ENCODE data around the gene STAB1.

The STAB1 gene

DNA sequence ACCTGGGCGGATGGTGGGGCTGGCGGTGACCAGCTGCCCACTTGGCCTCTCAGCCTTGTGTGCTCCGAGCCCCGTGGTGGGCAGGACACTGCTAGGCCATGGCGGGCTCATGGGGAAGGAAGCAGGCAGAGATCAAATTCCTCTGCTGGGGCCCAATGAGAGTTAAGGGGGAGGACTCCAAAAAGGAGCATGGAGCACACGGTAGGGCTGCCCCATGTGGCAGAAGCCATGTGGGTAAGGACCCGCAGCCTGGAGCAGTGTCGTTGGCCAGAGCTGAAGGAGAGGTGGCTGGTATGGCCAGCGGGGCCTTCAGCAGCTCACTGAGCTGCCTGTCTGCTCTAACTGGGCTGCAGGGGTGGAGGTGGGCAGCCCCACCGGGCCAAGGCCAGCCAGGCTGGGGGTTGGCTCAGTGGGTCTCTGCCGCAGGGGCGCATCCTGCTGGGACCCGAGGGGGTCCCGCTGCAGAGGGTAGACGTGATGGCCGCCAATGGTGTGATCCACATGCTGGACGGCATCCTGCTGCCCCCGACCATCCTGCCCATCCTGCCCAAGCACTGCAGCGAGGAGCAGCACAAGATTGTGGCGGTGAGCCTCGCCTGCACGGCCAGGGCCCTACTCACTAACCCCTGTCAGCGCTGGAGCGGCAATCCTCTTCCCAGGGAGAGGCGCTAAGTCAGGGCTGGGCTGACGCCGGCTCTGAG is 11.3 kb downstream of the STAB1 start:
- no peak for DNase-seq

DNA sequence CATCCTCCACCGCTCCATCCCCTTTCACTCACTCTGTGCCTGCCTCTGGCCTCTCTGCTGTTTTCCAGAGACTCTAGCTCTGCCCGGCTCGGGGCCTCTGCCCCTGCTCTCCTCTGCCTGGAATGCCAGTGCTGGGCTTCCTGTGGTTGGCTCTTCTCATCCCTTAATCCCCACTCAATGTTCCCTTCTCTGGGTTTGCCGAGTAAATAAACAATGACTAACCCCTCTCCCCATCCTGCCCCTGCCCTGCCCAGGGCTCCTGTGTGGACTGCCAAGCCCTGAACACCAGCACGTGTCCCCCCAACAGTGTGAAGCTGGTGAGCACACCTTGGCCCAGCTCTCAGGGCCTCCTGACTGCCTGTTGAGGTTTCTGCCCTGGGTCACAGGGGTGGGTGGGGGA is 12.2 kb downstream of the STAB1 start:
- DNase-seq: no peak

DNA sequence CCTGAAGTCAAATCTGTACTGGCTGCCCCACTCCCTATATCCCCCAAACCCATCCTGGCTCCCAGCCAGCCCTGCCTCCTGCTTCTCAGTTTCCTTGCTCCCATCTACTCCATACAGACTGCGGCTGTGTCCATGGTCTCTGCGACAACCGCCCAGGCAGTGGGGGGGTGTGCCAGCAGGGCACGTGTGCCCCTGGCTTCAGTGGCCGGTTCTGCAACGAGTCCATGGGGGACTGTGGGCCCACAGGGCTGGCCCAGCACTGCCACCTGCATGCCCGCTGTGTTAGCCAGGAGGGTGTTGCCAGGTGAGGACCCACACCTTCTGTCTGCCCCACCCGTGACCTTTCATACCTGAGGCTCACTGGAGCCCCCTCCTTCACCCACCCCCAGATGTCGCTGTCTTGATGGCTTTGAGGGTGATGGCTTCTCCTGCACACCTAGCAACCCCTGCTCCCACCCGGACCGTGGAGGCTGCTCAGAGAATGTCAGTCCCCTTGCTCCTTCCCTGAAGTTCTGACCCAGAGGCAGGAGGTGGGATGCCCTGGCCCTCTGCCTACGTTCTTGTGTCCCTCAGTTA is 14.7 kb downstream of the STAB1 start:
- DNase-seq: no peak

DNA sequence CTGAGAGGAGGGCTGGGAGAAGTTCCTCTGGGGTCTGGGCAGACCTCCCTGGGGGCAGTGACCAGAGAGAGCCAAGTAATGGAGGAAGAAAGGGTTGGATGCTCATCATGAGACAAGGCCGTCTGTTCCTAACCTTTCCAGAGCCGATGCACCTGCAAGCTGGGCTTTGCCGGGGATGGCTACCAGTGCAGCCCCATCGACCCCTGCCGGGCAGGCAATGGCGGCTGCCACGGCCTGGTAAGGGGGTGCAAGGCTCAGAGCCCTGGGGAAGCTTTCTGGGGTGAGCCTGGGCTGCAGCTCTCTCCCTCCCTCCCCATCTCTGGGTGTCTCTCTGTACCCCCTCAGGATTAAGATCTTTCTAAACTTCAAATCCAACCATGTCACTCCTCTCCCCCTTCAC is 16.4 kb downstream of the STAB1 start:
- no peak for DNase-seq

DNA sequence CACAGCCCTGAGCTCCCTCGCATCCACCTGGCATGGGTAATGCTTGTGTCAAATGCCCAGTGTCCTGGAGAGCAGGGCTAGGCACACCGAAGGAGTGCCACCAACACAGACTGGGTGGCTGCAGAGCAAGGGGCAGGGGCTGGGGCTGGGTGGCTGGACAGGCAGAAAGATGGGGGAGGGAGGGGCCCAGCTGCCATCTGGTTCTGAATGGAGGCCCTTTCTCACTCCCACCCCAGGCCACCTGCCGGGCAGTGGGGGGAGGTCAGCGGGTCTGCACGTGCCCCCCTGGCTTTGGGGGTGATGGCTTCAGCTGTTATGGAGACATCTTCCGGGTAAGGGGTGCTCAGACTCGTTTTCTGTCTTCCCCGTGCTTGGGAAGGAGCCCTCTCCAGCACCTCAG is 17.0 kb downstream of the STAB1 start:
- DNase-seq: no peak

DNA sequence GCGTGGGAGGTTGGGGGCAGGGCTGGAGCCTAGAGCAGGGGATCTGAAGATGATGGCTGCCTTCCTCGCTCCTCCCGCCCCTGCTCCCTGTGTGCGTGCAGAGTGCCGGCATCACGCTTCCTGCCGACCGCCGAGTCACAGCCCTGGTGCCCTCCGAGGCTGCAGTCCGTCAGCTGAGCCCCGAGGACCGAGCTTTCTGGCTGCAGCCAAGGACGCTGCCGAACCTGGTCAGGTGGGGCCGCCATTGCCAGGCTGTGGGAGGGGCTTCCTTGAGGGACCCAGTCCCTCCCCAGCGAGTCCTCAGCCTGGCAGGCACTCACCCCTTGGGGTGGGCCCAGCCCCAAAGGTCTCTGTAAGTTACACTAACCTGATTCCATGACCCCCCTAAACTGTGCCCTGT is 17.6 kb downstream of the STAB1 start:
- no peak for DNase-seq

DNA sequence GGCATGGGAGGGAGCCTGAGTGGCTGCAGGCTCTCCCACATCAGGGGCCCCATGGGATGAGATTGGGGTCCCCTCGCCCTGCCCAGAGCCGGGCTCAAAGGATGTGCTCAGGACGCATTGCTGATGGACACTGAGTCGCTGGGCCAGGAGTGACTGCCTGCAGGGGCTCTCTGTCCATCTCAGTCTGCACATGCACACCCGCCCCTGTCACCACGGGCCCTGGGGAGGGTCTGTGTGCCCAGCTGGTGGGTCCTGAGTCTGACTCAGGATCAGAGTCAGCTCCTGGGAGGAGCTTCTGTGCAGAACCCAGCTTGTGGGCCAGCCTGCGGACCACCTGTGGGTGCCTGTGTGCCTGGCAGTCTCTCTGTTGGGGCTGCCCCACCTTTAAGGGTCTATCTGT is 18.1 kb downstream of the STAB1 start:
- DNase-seq: no peak

DNA sequence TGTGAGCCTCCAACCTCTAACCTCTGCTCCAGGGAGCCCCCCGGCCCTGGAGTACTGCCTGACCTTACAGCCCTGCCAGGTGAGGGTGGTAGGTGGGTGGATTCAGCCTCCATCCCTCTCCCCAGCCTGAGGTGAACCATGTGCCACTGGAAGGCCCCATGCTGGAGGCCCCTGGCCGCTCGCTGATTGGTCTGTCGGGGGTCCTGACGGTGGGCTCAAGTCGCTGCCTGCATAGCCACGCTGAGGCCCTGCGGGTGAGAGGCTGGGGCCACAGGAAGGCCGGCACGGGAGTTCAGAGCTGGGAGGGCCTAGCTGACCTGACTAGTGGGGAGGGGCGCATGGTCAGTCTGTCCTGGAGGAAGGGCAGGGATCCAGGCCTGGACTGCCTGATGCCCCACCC is 19.4 kb downstream of the STAB1 start:
- no peak for DNase-seq

DNA sequence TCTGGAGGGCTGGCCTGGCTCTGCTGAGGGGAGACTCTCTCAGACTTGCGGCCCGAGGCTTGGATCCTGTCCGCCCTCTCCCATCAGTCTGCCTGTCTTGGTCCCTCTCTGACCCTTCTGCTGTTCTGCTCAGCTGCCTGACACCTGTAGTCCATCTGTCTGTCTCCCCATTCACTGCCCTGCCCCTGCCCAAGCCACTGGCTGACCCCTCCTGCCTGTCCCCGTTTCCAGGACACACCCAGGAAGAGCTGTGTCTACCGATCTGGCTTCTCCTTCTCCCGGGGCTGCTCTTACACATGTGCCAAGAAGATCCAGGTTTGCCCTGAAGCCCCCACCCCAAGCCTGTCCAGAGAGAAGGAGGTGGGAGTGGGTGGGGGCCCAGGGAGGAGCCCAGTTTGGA is 20.1 kb downstream of the STAB1 start:
- no peak for DNase-seq

DNA sequence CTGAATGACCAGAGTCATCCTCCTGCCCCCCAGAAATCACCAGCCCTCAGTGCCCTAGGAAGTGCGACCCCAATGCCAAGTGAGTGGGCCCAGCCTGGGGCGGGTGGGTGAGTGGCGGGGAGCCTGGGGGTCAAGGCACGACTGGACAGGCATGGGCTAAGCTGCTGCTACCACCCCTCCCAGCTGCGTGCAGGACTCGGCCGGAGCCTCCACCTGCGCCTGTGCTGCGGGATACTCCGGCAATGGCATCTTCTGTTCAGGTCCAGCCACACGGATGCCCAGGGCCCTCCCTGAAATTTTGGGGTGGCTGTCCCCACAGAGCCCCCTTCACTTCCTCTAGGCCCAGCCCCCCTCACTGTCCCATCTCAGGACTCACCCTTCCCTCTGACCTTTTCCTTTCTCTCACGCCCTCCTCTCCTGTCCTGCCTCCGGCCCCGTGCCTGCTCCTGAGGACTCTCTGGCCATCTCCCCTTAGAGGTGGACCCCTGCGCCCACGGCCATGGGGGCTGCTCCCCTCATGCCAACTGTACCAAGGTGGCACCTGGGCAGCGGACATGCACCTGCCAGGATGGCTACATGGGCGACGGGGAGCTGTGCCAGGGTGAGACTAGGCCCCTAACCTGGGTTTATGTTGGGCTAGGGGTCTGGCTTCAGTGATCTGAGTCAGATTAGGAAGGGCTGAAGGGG is 21.5 kb downstream of the STAB1 start:
- DNase-seq: no peak

DNA sequence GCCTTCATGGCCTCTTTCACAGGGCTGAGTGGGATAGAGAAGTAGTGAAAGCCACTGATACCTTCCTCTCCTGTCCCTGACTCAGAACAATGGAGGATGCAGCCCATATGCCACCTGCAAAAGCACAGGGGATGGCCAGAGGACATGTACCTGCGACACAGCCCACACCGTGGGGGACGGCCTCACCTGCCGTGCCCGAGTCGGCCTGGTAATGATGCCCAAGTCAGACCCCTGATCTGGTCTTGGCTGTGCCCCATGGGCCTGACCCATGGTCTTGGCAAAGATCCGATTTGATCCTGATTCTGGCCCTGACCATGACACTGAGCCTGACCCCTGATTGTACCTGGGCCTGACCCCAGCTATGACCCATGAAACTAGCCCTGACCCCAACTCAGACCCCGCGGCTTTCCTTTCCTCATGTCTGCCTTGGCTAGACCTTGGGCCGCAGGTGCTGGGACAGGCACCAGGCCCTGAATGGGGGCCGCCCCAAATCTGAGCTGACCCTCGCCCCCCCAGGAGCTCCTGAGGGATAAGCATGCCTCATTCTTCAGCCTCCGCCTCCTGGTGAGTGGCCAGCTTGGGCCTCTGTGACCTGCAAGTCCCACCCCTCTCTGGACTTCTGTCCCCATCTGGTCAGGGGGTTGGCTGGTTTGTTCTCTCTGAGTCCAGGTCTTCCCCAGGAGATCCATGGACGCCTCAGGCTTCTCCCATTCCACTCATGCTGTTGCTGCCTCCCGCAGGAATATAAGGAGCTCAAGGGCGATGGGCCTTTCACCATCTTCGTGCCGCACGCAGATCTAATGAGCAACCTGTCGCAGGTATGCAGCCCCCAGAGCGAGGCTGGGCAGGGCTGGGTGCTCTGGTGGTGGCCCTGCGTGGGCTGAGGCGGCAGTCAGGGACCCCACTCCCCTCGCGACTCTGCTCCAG is 22.9 kb downstream of the STAB1 start:
- no peak for DNase-seq

DNA sequence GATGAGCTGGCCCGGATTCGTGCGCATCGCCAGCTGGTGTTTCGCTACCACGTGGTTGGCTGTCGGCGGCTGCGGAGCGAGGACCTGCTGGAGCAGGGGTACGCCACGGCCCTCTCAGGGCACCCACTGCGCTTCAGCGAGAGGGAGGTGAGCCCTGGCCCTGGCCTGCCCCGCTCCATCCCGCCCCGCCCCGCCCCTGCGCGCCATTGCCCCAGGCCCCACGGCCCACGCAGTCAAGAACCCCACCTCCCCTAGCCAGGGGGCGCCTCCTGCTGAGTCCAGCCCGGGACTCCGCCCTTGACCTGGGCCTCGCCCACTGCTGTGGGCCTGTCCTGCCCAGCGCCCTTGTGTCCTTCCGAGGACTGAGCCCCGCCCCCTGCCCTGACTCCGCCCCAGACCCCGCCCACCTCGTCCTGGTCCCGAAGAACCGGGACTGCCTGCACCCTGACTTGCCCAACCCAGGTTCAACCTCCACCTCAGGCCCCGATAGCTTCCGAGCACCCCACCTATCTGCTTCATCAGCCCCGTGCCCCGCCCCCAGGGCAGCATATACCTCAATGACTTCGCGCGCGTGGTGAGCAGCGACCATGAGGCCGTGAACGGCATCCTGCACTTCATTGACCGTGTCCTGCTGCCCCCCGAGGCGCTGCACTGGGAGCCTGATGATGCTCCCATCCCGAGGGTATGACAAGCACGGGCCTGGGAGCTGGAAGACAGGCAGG is 23.7 kb downstream of the STAB1 start:
- no peak for DNase-seq

DNA sequence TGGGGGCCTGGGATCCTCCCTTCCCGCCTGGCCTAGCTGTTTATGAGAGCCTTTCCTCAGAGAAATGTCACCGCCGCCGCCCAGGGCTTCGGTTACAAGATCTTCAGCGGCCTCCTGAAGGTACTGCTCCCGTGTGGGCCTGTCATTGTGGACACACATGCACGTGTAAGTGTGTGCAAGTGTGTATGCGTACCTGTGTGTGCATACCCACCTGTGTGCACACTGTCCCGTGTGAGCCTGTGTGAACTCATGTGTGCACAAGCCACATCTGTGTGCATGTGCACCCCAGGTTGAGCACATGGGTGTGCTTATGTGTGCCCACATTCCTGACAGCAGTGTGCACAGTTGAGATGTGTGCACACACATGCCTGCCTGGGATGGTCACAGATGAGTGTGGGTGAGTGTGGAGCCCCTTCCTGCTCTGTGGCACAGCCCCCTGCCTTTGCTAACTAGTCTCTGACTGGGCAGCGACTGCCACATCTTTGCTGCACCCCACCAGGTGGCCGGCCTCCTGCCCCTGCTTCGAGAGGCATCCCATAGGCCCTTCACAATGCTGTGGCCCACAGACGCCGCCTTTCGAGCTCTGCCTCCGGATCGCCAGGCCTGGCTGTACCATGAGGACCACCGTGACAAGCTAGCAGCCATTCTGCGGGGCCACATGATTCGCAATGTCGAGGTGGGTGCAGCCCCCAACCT is 24.5 kb downstream of the STAB1 start:
- no peak for DNase-seq

DNA sequence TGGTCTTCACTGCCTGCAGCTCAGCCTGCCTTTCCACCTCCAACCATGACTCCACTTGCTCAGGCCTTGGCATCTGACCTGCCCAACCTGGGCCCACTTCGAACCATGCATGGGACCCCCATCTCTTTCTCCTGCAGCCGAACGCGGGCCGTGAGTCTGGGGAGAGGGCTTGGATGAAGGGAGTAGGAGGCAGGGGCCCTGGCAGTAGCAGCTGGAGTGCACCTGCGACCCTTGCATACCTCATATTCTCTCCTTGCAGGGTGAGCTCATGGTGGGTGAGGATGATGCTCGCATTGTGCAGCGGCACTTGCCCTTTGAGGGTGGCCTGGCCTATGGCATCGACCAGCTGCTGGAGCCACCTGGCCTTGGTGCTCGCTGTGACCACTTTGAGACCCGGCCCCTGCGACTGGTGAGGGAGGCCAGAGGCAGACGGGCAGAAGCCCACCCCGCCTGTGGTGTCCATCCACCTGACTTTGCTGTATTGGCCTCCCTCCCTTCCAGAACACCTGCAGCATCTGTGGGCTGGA is 25.1 kb downstream of the STAB1 start:
- DNase-seq: no peak

DNA sequence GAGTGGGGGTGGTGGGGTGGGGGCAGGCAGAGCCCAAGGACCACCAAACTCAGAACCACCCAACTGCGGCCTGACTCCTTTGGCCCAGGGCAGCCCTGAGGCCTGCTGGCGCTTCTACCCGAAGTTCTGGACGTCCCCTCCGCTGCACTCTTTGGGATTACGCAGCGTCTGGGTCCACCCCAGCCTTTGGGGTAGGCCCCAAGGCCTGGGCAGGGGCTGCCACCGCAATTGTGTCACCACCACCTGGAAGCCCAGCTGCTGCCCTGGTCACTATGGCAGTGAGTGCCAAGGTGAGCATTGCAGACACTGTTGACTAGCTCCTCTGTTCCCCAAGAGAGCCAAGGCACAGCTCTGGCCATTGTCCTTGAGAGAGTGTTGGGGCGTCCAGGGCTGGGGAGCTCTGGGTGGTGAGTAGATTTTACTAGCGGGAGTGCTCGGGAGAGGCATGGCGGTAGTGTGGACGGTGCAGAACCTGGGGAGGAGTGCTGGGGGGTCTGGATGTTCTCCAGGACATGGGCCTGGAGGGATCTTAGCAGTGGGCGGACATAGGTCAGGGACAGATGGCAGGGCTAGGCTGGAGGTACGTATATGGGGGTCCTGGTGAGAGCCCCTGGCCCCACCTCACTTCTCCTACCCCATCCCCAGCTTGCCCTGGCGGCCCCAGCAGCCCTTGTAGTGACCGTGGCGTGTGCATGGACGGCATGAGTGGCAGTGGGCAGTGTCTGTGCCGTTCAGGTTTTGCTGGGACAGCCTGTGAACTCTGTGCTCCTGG is 25.8 kb downstream of the STAB1 start:
- DNase-seq: no peak

DNA sequence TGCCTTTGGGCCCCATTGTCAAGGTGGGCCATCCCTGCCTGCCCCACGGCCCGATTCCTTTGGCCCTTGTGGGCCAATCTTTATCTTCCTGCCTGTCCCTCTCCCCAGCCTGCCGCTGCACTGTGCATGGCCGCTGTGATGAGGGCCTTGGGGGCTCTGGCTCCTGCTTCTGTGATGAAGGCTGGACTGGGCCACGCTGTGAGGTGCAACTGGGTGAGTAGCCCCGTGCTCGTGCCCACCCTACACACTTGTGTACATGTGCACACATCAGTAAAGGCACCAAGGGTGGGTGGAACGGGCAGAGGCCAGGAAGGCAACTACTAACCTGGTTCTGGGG is 26.3 kb downstream of the STAB1 start:
- DNase-seq: no peak

DNA sequence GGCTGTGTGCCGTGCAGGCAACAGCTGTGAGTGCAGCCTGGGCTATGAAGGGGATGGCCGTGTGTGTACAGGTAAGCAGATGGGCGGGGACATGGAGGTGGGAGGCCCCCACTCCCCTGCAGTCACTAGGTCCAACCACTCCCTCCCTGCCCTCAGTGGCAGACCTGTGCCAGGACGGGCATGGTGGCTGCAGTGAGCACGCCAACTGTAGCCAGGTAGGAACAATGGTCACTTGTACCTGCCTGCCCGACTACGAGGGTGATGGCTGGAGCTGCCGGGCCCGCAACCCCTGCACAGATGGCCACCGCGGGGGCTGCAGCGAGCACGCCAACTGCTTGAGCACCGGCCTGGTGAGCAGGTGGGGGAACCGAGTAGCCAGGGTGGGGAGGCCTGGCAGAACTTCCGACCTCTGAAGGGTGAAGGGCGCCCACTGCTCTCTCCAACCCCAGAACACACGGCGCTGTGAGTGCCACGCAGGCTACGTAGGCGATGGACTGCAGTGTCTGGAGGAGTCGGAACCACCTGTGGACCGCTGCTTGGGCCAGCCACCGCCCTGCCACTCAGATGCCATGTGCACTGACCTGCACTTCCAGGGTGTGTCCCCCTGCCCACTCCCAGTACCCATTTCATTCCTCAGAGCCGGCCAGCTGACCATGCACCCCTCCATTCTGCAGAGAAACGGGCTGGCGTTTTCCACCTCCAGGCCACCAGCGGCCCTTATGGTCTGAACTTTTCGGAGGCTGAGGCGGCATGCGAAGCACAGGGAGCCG is 26.9 kb downstream of the STAB1 start:
- DNase-seq: no peak

DNA sequence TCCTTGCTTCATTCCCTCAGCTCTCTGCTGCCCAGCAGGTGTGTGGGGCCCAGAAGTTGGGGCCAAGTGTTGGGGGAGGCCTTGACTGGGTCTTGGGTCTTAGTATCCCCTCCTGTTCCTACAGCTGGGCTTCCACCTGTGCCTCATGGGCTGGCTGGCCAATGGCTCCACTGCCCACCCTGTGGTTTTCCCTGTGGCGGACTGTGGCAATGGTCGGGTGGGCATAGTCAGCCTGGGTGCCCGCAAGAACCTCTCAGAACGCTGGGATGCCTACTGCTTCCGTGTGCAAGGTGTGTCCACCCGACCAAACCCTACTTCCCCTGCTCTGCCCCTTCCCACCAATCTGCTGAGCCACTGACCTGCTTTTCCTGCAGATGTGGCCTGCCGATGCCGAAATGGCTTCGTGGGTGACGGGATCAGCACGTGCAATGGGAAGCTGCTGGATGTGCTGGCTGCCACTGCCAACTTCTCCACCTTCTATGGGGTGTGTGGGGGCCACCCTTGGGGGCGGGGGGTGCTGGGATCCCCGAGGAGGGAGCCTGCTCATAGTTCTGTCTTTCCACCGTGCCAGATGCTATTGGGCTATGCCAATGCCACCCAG is 27.6 kb downstream of the STAB1 start:
- no peak for DNase-seq

DNA sequence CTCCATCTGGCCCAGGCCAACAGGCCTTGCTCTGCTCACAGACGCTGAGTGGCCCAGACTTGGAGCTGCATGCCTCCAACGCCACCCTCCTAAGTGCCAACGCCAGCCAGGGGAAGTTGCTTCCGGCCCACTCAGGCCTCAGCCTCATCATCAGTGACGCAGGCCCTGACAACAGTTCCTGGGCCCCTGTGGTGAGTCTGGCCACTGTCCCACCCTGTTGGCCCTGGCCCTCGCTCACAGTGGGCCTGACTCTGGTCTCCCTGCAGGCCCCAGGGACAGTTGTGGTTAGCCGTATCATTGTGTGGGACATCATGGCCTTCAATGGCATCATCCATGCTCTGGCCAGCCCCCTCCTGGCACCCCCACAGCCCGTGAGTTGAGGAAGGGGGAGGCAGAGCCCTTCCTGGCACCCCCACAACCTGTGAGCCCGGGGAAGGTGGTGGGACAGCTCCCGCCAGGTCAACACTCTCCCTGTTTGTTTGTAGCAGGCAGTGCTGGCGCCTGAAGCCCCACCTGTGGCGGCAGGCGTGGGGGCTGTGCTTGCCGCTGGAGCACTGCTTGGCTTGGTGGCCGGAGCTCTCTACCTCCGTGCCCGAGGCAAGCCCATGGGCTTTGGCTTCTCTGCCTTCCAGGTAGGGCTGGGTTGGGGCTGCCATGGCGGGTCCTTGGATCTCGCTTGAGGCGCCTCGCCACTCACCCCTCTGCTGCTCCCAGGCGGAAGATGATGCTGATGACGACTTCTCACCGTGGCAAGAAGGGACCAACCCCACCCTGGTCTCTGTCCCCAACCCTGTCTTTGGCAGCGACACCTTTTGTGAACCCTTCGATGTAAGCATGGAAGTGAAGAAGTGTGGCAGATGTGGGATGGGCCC is 28.5 kb downstream of the STAB1 start:
- DNase-seq: no peak
